GM10266 (cell line): ENCODE data around the gene TP53.

Experiments
- DNase-seq: peaks from one replicate; pipeline ENCODE4 v3.0.0; 2012; ENCODE audit errors: extremely low spot score
- CTCF ChIP-seq: IDR thresholded peaks from 2 replicates; pipeline ENCODE4 v1.5.1; 2012; ENCODE audit warnings: mild to moderate bottlenecking, low read depth; ENCODE audit not compliant: control insufficient read depth, insufficient read depth; ENCODE audit errors: missing control alignments

Gene TP53

GRCh38 chr17:7684851-7685532 lies 2.3 kb downstream of the TP53 start:
- DNase-seq: no peak
- TF ChIP-seq CTCF: no peak

GRCh38 chr17:7677388-7678067 lies 9.8 kb downstream of the TP53 start:
- no peak for TF ChIP-seq CTCF
- DNase-seq: no peak

GRCh38 chr17:7676533-7676932 lies 10.8 kb downstream of the TP53 start:
- no peak for DNase-seq
- no peak for TF ChIP-seq CTCF

- no peak for DNase-seq
- no peak for TF ChIP-seq CTCF
Observed at GRCh38 chr17:7674934-7675333, 12.4 kb downstream of the TP53 start.

- peak; percentile 30 for TF ChIP-seq CTCF
- no peak for DNase-seq
Observed at GRCh38 chr17:7673239-7673638, 14.1 kb downstream of the TP53 start.

- no peak for TF ChIP-seq CTCF
- DNase-seq: no peak
Observed at GRCh38 chr17:7668482-7668881, 18.8 kb downstream of the TP53 start.
